Measurements from ENCODE around the gene CNTN4.
"Not testable (repeated sequence)": the region's sequence is repeated elsewhere in the genome, so short reads cannot be mapped to it uniquely, and the experiment has no call there.

Gene CNTN4

DNA sequence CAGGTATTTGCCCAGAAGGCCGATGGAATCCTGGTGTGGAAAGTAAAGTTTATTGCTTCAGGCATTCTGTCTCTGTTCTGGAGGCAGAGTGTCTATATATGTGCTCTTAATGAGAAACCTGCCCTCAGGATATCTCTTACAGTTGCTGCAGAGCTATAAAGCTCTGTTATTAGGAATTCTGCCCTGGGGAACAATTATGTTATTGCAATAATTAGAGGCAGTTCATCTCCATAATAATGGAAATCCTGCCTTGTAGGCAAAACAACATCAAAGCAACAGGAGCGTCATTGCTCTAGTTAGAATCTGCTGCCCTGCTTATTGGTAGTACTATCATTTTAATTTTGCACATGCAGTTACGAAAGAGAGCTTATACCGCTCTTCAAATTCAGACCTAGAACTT lies 835.9 kb downstream of the CNTN4 start:
- DNase-seq = no peak

DNA sequence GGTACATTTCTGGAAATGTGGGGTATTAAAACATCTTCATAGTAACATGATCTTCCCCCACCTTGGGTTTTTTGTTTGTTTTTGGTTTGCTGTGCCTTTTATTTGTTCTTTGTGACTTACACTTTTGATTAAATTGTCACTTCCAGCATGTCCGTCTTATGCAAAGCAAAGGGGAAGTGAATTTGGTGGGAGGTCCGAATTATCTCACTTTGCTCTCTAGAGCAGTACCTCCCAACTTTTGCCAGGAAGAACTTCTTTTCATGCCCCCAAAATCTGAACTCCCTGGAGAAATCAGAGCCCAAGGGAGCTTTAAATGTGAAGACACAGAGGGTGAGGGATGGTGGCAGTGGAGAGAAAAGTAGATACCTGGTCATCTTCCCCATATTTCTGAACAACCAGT lies 838.4 kb downstream of the CNTN4 start:
- DNase-seq = no peak

DNA sequence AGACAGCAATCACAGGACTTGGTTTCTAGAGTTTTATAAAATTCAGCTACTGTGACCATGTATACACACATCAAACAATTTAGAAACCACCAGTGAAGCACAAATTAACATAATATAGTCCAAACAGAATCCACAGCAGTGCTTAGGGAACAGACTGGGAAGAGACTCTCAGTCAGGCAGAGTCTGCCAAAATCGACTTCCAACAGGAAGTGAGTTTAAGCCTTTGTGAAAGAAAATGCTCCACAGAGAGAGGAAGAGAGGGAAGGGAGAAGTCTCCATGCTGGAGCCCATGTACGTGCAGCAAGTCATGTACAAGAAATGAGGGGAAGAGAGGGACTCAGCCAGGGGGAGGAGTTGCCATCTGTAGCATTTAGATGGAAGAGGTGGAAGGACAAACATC lies 838.9 kb downstream of the CNTN4 start:
- no peak for DNase-seq

DNA sequence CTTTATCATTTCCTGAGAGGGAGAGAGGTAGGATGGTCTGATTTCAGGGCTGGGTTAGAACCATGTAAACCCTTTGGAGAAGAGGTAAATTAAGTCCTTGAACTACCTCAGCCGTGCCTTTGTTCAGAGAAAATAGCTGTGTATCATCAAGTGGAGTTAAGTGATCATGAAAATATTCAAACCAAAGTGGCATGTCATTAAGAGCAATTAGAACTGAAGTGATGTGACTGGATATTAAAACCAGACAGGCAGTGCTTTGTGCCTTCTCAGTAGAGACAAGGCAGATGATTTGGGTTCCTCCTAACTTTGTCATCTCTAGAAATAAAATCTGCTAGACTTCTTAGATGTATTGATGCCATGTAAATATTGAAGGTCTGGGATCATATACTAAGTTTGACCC lies 840.0 kb downstream of the CNTN4 start:
- no peak for DNase-seq

DNA sequence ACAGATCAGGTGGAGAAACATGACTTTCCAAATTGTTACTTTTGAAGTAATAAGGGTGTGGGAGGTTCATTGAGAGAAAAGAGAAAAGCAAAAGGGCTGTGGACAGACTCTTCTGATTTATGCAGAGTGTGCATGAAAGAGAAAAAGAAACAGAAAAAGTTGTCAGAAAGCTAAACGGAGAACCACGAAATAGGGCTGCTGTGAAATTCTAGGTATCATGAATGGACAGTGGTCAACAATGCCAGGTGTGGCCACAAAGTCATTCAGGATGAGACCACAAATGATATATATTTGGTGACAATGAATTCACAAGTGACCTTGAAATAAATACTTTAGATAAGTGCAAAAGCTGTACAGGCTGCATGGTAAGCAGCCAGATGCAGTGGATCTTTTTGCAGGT lies 841.4 kb downstream of the CNTN4 start:
- no peak for DNase-seq

DNA sequence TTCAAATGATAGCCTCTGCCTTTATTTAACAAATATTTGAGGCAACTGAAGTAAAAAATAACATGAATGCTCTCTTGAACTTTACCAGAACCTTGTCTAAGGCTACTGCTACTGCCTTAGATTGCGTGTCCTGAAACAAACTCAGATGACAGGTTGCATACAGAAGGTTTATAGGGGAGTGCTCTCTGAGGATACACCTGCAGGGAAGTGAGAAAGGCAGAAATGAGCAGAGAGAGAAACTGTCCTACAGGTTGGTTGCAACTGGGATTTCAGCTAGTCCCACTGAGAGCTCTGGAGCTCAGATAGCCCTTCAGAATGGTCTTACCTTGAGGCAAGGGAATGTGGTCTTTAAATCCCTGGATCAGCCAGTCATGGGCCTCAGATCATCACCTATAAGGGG lies 846.0 kb downstream of the CNTN4 start:
- DNase-seq = no peak

DNA sequence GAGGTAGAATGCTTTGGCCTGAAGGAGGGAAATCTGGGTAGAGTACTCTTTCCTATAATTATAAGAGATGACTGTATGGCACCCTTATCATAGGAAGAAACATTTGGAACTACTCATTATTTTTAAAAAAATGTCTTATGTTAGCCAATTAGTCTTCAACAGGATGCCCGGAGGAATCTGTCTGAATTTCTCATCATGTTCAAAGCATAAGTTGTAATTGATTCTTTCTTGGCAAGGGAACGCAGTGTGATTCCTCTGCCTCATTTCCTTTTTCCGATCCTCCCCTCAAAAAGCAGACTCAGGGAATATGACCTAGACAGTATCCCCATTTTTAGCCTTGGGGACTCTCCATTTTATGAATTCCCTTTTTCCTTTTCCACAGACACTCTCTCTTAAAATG lies 846.5 kb downstream of the CNTN4 start:
- no peak for DNase-seq

DNA sequence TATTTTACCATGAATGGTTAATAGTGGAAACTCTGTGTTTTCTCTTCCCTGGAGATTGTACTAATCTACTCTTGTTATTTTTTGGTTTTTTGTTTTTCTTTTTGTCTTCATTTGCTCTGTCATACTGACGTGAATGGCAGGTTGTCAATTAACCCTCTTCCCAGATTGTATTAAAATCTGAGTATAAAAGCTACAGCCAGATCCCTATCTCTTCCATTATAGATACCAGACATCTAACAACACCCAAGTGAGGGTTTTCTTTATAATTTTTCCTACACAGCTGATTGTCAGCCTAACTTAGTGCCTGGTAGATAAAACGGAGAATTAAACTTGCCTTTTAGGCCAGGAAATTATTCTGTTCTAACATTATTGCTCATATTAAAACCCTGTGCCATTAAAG lies 848.9 kb downstream of the CNTN4 start:
- no peak for DNase-seq

DNA sequence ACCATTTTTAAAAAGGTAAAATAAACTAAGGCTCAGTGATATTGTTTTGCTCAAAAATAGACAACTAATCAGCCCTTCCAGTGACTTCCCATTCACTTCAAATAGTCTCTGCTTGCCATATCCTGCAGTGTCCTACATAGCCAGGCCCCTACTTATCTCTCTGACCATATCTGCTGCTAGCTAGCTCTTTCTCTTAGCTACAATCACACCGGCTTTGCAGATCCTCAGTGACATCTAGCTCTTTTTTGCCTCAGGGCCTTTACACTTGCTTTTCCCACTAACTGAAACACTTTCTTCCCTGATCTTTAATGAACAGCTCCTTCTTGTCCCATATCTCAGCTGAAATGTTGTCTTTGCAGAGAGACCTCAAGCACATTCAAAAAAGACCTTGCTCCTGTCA lies 850.2 kb downstream of the CNTN4 start:
- DNase-seq = no peak

DNA sequence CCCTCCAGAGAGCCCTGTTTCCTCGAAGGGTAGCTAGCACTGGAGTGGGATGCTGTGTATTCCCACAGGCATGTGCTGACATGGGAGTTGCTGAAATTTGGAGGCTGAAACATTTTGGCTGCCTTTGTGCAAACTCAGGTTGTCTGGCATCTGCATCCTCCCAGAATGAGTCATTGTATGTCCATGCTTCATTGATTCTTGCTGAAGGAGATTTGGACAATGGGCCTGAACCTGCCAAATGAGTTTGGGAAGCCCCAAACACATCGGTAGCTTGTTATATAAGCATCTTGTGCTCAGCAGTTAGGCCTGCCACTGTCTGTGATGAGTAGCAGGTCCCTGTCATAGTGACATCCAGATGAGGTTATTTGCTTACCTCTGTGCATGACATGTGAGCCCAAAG lies 851.5 kb downstream of the CNTN4 start:
- no peak for DNase-seq

DNA sequence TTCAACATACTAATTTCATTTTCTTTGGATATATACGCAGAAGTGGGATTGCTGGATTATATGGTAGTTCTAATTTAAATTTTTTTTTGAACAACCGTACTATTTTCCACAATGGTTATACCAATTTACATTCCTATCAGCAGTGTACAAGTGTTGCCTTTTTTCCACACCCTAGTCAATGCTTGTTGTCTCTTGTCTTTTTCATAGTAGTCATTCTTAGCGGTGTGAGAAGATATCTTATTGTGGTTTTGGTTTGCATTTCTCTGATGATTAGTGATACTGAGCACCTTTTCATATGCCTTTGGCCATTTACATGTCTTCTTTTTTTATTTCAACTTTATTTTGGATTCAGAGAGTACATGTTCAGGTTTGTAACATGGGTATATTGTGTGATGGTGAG lies 858.4 kb downstream of the CNTN4 start:
- no peak for DNase-seq

DNA sequence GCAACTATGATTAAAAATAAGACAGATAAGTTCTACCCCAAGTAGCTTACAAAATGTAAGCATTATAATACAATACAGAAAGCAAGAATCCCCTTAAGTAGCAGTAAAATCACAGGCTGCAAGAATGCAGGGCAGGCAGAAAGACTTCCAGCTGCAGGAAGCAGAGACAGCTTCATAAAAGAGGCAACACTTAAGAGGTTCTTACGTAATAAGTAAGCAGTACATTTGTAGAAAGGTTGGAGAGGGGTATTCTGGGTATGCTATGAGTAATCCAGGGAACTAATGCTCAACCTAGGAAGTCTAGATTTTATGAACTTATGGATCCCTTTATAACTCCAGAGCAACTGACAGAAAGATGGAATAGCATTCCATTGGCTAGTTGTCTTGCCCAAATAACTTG lies 859.9 kb downstream of the CNTN4 start:
- no peak for DNase-seq

DNA sequence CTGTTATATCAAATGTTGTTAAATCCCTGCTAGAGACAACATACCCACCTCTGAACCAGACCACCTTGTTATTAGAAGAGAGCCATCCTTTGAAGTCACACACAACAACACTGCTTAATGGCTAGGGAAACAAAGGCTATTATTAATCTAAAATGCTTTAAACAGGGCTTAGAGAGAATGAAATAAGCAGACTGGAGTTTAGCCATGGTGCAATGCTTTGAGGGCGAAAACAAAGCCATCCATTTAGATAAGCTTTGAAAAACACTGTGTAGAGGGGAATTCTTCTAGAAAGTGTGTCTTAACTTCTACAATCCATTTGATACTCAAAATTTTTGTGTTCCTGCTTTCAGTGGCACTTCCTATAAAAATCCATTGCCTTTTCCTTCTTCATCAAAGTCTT lies 862.9 kb downstream of the CNTN4 start:
- DNase-seq = no peak

DNA sequence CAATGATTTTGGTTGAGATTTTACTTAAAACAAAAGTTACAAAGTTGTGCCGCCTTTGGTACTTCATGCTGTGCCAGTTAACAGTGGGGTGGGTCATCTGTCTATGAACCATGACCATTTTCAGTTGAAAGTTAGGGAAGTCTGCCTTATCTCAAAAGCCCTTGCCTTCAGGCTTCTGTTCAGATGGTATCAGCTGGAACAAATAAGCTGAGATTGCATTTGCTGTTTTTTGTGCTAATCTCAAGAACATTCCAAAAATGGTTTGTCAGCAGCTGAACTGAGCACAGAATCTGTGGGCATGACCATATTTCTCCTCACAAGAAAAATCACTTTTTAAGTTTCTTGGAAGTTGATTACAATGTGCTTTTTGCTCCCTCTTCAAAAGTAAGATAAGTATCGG lies 869.2 kb downstream of the CNTN4 start:
- no peak for DNase-seq

DNA sequence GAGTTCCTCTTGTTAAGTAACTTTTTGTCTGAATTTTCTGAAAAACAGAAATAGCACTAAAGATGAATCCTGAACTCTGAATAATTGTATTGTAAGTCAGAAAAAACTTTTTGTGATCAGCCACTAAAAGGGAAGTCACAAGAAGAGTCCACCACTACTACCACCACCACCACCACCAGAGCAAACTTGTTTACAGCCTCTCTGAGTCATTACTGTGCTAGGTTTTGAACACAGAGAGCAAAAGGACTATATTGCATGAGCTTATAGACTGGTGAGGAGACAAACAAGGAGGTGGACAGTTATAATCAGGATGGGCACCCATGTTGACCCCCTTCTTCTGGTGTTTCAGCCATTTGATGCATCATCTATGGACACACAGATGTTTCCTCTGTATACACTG lies 869.8 kb downstream of the CNTN4 start:
- no peak for DNase-seq

DNA sequence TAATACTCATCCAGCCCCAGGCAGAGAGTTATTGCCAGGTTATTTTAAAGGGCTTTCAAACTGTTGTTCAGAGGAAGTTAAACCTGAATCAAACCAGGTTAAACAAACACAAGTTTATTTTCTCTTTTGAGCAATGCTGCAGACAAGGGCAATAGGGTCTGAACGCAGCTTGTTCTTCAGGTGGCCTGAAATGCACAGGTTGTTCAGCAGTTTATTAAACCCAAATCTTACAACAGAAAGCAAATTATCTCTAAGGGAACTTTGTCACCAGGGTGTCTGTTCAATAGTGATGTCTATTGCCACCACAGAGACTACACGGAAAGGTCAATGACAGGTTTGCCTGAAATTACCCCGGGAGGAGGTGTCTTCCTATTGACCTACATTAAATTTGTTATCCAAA lies 877.5 kb downstream of the CNTN4 start:
- DNase-seq = no peak

DNA sequence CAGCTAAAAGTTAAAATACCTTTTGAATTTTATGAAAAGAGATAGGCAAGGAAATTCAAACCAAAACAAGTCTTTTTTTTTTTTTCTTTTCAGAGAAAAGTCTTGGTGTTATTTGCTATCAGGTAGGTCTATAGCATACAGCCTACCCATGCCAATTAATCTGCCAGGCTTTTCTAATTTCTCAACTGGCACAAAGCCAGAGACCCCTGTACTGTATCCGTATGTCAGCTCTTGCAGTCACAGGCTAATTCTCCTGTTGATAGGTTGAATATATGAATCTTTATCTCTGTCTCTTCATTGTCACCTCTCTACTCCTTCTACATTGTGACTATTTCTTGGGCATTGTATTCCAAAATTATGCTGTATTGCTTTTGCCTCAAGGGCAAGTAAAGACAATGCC lies 878.1 kb downstream of the CNTN4 start:
- no peak for DNase-seq

DNA sequence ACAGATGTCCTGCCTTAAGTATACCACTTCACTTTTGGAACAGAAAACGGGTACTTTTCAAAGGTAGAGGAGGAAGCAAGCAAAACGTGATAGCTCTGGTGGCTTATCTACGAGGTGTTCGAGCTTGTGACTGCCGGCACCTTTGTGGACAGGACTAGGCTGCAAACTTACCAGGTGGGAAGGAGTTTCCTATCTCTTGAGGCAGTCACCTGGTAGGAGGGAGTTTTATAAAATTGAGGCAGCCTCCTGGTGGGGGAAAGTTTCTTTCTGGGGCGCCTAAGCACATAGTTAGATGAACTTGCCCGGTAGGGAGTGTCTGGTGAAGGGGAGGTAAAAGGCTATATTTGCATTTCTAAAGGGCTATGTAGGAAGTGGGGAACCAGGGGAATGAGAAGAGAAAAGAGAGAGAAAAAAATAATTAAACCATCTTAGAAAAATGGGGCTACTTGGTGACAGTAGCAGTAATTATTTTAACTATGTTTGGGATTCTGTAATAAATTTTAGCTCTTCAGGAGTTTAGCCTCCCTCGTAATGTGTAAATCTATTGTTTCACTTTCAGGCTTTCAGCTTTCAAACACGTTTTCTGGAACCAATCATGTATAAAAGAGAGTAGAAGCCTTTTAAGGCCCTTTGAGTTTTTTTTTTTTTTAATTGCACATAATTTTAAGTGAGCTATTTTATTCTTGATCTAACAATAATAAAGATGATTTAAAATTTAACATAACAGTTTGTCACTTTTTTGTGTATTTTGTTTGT lies 880.5 kb downstream of the CNTN4 start:
- no peak for DNase-seq

DNA sequence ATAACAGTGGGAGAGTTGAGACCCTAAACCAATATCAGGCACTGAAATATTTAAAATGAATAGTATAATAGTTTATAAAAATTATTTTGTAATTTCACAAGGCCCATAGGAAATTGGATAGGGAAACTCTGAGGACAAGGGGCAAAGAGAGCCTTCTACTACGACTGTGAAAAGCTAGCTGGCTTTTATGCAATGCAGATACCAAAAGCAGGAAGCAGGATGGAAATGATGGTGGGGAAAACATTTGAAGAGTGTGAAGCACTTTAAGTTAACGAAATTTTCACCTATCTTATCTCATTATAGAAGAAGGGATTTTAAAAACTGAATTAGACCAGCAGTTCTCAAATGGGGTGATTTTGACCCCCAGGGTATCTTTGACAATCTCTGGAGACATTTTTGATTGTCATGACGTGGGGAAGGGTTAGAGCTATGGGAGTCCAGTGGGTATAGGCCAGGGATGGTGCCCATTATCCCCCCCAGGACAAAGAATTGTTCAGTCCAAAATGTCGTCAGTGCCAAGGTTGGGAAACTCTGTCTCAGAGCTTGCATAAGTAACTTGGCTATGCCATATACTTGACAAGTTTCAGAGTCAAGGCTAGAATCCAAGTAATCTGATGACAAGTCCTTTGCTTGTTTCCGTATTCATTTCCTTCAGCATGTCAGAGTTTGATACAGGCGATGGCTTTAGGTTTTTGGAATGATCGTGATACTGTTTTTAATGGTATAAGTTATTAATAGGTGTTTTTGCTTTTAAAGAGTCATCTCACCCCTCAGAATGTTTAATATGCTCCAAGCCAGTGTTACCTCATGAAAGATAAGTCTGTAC lies 885.6 kb downstream of the CNTN4 start:
- DNase-seq = no peak

DNA sequence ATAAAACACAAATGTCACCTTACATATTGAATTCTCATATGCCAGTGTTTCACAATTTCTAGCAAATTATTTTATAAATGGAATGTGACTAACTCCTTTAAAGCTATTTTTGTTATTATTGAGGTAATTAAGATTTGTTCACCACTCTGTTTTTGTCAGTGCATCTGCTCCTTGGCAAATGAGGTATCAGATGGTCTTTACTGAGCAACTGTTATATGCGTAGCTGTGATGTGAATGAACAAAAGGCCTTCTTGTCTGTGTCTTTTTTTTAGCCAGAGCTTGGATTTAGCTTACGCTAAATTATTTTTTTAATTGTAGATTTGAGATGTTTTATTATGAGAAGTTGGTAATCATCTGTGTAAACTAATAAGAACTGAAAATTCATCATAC lies 886.2 kb downstream of the CNTN4 start:
- no peak for DNase-seq

DNA sequence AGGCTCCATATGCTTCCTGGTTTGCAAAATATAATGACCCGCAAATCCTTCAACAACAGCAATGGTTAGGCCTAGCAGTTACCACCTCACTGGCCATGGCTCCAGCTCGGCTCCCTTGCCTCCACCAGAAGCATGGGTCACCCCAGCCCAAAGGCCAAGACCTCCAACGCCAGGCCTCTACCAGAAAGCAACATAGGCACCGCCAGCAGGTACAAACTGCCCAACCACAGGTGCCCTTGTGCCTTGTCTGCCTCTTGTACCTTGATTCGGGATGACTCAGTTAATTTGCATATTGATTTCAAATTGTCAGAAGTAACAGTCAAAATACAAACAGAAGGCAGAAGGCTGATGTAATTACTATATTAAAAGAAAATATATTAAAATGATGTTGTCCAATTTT lies 886.8 kb downstream of the CNTN4 start:
- DNase-seq = no peak

DNA sequence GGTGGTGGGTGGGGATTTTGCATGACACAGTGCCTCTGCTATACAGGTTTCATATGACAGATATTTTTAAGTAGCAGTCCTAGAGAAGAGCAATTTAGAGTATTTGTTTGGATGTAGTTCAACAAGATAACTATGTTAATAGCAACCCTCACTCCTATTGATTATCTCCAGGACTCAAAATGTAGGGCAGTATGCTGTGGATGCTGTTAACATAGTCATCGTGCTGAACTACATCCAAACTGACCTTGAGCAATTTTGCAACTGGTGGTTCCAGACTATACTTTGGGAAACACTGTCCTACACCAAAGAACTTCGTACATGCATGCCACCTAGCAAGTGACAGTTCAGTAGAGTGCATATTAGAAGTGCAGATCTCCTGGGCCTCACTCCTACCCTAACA lies 893.9 kb downstream of the CNTN4 start:
- no peak for DNase-seq

DNA sequence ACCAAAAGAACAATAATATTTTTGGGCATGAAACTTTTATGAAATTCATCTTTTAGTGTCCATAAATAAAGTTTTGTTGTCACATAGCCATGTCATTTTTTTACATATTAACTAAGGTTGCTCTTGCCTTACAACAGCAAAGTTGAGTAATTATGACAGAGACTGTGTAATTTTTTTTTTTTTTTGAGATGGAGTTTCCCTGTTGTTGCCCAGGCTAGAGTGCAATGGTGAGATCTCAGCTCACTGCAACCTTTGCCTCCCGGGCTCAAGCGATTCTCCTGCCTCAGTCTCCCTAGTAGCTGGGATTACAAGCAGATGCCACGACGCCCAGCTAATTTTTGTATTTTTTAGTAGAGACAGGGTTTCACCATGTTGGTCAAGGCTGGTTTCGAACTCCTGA lies 894.5 kb downstream of the CNTN4 start:
- not testable (repeated sequence) for DNase-seq

DNA sequence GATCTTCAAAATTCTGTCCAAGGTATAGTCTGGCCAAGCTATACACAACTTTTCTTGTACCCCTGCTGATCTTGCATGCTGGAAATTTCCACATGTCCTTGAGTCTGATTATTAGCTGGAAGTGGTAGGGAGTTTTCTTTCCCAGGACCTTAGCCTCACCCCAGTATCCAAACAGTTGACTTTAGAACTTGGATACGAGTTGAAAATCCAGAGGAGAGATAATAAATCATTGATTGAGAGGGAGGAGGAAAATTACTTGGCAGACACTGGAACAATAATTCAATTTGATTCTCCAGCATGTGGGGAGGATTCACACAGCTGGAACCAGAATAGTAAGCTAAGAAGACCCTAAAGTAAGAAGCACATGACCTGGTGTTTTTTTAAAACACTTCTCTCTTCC lies 895.1 kb downstream of the CNTN4 start:
- DNase-seq = no peak

DNA sequence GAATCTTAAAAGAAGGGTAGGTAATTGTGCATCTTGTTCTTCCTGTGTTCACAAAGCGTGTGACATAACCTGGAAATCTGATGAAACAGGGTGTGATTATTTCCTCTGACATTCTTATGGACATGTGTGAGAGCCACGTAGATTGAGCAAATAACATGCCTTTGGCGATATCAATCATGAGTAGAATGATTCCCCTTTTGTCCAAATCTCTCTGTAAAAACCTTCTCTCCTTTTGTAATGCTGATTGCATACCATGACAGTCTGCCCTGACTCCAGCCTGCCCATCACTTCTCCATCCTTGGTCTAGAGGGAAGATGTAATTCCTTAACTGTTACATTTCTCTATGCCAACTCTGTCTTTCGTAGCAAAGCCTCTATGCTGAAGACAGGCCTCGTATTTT lies 896.5 kb downstream of the CNTN4 start:
- no peak for DNase-seq
